Loucy (cell line): Measurements from ENCODE around the gene TTLL5.

ENCODE experiments used
- H2AFZ ChIP-seq: fragments of 200-600 bp; sonication (generic); 2 replicates; pipeline ENCODE4 v1.6.0; 2016; ENCODE audit warnings: antibody characterized with exemption, mild to moderate bottlenecking, low read length, moderate library complexity
- H3F3A ChIP-seq: fragments of 200-600 bp; 2 replicates; pipeline ENCODE4 v1.6.0; 2016; ENCODE audit warnings: antibody characterized with exemption, low read depth, mild to moderate bottlenecking
- H3K27me3 ChIP-seq: fragments of 200-600 bp; sonication (generic); 2 replicates; pipeline ENCODE4 v1.6.1; 2014; ENCODE audit warnings: low read length, mild to moderate bottlenecking; ENCODE audit not compliant: insufficient read depth, poor library complexity, severe bottlenecking
- H3K36me3 ChIP-seq: fragments of 200-600 bp; sonication (generic); 2 replicates; pipeline ENCODE4 v1.6.1; 2016; ENCODE audit warnings: low read length; ENCODE audit not compliant: insufficient read depth
- H3K4me1 ChIP-seq: fragments of 200-600 bp; sonication (generic); 2 replicates; pipeline ENCODE4 v1.5.1; 2014; ENCODE audit warnings: low read length, mild to moderate bottlenecking; ENCODE audit not compliant: insufficient read depth, poor library complexity, severe bottlenecking
- H3K4me2 ChIP-seq: fragments of 200-600 bp; sonication (generic); 2 replicates; pipeline ENCODE4 v1.6.0; 2014; ENCODE audit warnings: antibody characterized with exemption, low read length, low read depth, mild to moderate bottlenecking; ENCODE audit not compliant: poor library complexity, severe bottlenecking
- H3K4me3 ChIP-seq: fragments of 200-600 bp; sonication (generic); 2 replicates; pipeline ENCODE4 v1.5.1; 2014; ENCODE audit warnings: low read length, mild to moderate bottlenecking, mixed read lengths; ENCODE audit not compliant: poor library complexity, severe bottlenecking
- H3K79me2 ChIP-seq: fragments of 200-600 bp; sonication (generic); 2 replicates; pipeline ENCODE4 v1.6.1; 2014; ENCODE audit warnings: low read length; ENCODE audit not compliant: insufficient read depth
- H3K9ac ChIP-seq: fragments of 200-600 bp; sonication (generic); 2 replicates; pipeline ENCODE4 v1.6.0; 2014; ENCODE audit warnings: mild to moderate bottlenecking, low read depth, low read length, moderate library complexity; ENCODE audit not compliant: poor library complexity, severe bottlenecking
- H3K9me2 ChIP-seq: fragments of 200-600 bp; sonication (generic); replicated peaks from 2 replicates; pipeline ENCODE4 v1.6.1; 2016; ENCODE audit warnings: low read depth, low read length, mixed read lengths
- H3K9me3 ChIP-seq: fragments of 200-600 bp; sonication (generic); 2 replicates; pipeline ENCODE4 v1.6.1; 2014; ENCODE audit warnings: mild to moderate bottlenecking, antibody characterized with exemption, low read length, low read depth; ENCODE audit not compliant: insufficient read depth
- H4K20me1 ChIP-seq: fragments of 200-600 bp; sonication (generic); 2 replicates; pipeline ENCODE4 v1.6.0; 2014; ENCODE audit warnings: antibody characterized with exemption, low read length, mild to moderate bottlenecking; ENCODE audit not compliant: insufficient read depth, poor library complexity, severe bottlenecking
- CTCF ChIP-seq: fragments of 200-600 bp; sonication (generic); conservative IDR thresholded peaks from 2 replicates; pipeline ENCODE4 v1.5.1; 2014; ENCODE audit warnings: mild to moderate bottlenecking, antibody characterized with exemption, low read length
- EZH2phosphoT487 ChIP-seq: fragments of 200-600 bp; IDR thresholded peaks from 2 replicates; pipeline ENCODE4 v1.6.1; 2018; ENCODE audit warnings: antibody characterized with exemption, mild to moderate bottlenecking, moderate library complexity, borderline replicate concordance

Gene TTLL5

DNA sequence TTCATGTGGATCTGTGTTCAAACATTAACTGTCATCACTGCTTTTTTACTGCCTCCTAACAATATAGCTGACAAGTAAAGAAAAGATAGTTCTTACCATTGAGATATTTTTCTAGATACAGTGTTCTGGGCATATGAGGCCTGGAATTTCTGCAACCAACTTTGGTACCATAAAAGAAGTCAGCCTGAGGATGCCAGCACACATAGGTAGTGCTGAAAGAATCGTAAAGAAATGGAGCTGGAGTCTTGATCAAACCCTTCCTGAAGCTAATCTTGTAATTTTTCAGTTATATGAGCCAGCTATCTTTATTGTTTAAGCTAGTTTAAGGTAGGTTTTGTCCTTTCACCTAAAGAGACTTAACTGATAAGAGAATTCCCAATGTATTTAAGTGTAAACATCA lies 11.7 kb upstream of the TTLL5 start:
- TF ChIP-seq CTCF = no peak
- TF ChIP-seq EZH2phosphoT487 = no peak
- Histone ChIP-seq H3K9me2 (no peaks in the 10 kb centered on the region), H3K4me1 (no peaks in the 10 kb centered on the region), H3F3A (no peaks in the 10 kb centered on the region), H3K9ac (no peak overlapping the region), H3K9me3 (no peaks in the 10 kb centered on the region), H2AFZ (no peak overlapping the region), H3K4me3 (no peak overlapping the region), H4K20me1 (no peaks in the 10 kb centered on the region), H3K4me2 (no peak overlapping the region), H3K79me2 (no peaks in the 10 kb centered on the region), H3K27me3 (no peaks in the 10 kb centered on the region), H3K36me3 (peaks cover 39% of the 10 kb centered on the region; the same call in 1 of the 2 replicates)

DNA sequence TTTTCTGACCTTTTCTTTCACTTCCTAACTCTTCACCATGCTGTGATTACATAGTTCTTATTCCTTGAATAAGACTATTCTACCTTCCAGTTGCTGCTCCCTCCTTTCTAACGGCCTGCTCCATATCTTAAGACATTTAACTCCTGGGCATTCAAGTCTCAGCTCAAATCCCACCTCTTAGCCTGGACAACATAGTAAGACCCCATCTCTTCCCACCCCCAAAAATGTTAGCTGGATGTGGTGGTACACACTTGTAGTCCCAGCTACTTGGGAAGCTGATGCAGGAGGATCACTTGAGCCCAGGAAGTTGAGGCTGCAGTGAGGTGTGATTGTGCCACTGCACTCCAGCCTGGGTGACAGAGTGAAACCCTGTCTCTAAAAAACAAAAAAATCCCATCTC lies 11.3 kb upstream of the TTLL5 start:
- Histone ChIP-seq H3K4me1 (no peaks in the 10 kb centered on the region), H3K9me2 (no peaks in the 10 kb centered on the region), H3K4me3 (no peak overlapping the region), H3K27me3 (no peaks in the 10 kb centered on the region), H2AFZ (no peak overlapping the region), H3K79me2 (no peaks in the 10 kb centered on the region), H3K4me2 (no peak overlapping the region), H4K20me1 (no peaks in the 10 kb centered on the region), H3K9ac (no peak overlapping the region), H3K36me3 (peaks cover 43% of the 10 kb centered on the region; the same call in 1 of the 2 replicates), H3F3A (no peaks in the 10 kb centered on the region), H3K9me3 (no peaks in the 10 kb centered on the region)
- TF ChIP-seq CTCF (no peak), EZH2phosphoT487 (no peak)

DNA sequence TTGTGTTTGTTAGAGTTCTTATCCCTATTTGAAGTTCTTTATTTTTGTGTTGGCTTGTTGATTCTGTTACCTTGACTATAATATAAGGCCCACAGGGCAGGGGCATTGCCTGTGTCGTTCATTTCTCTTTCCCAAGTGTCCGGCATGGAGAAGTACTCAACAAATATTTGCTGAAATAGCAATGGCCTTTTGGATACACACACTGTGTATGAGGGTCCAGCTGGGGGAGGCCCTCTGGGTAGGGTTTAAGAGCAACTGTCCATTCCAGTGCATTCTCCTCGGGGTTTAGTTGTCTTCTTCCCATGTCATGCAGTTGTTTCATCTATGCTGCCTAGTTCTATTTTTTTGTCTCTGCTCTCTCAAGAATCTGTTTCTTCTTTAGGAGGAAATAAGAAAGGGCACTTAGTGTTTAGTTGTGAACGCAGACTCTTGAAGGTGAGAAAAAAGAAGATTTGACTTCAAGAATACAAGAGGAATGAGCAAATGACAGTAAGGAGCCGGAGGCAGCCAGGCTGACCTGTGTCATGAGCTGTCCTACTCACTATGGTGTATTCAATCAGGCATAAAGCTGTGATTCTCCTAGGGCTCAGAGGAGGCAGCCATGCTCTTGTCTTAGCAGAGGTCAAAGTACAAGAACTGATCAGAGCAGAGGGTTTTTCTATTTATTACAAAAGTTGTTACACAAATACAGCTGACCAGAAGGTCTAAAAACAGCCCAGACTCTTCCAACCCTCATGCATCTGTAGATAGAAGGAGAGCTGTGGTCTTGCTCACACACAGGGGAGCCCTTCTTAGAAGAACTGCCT lies 10.6 kb upstream of the TTLL5 start:
- no peaks in the 10 kb centered on the region for H3K79me2 ChIP-seq
- no peaks in the 10 kb centered on the region for H3K27me3 ChIP-seq
- H3K4me2 ChIP-seq = no peak overlapping the region
- no peaks in the 10 kb centered on the region for H3K4me1 ChIP-seq
- H3K36me3 ChIP-seq = peaks cover 44% of the 10 kb centered on the region; the same call in 1 of the 2 replicates
- no peak for TF ChIP-seq CTCF
- no peak for TF ChIP-seq EZH2phosphoT487
- no peaks in the 10 kb centered on the region for H4K20me1 ChIP-seq
- H3F3A ChIP-seq = no peaks in the 10 kb centered on the region
- H3K9ac ChIP-seq = no peak overlapping the region
- H3K9me3 ChIP-seq = no peaks in the 10 kb centered on the region
- H3K9me2 ChIP-seq = no peaks in the 10 kb centered on the region
- H3K4me3 ChIP-seq = no peak overlapping the region
- no peak overlapping the region for H2AFZ ChIP-seq
